Measurements from ENCODE around the gene CREM. TPM values are rescaled to one million over a fixed set of nuclear protein-coding genes. Genes with fewer than 3 reads are reported as not detected.

Gene CREM
- total and polyA plus RNA-seq, 9 donors = 41.4 to 58.6 (median 51.8) TPM

DNA sequence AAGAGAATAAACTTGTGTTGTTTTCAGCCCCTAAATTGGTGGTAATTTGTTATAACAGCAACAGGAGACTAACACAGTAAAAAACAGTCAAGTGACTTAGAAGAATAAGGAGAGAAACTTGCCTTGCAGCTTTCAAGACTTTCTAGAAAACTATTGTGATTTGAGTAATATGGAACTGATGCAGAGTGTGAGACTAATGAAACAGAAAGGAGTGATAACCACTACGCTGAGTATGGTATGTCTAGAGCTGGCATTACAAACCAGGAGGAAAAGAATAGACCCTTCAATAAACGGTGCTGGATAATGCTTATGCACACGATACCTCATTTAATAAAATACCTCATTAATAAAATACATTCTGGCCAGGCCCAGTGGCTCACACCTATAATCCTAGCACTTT is 99.9 kb downstream of the CREM start:
- DNase-seq = no peak
- Histone ChIP-seq H3K4me1 (ENCODE audit: control insufficient read depth, insufficient read depth, low read length) (peaks cover 2% of the 10 kb centered on the region), H3K27ac (ENCODE audit: low read length) (no peak overlapping the region), H3K27me3 (ENCODE audit: control insufficient read depth, insufficient read depth, low read length) (no peaks in the 10 kb centered on the region), H3K36me3 (ENCODE audit: control insufficient read depth, insufficient read depth, low read length) (no peaks in the 10 kb centered on the region), H3K4me3 (ENCODE audit: low read length) (no peak overlapping the region), H3K9me3 (replicated peaks; ENCODE audit: control insufficient read depth, low read depth, low read length) (no peaks in the 10 kb centered on the region)
- WGBS (ENCODE audit: insufficient coverage) = no CpG with 5 or more reads among the region's 3 CpGs

DNA sequence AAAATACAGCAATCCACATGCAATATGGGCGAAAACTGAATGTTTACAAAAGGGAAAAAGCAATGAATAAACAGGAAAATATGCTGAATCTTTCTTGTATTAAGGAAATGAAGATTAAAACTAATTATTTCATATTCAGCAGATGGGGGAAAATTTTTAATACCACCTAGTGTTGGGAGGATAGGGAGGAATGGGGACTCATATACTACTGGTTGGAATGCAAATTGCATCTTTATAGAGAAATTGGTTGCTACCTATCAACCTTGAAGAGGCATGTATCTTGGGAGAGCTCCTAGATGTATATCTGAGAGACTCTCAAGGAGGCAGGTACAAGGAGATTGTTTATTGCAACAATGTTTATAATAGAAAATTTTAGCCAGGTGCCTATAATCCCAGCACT is 101.4 kb downstream of the CREM start:
- no peaks in the 10 kb centered on the region for H3K27me3 ChIP-seq (ENCODE audit: control insufficient read depth, insufficient read depth, low read length)
- no peak for DNase-seq
- no peak overlapping the region for H3K27ac ChIP-seq (ENCODE audit: low read length)
- peaks cover 10% of the 10 kb centered on the region for H3K4me1 ChIP-seq (ENCODE audit: control insufficient read depth, insufficient read depth, low read length)
- no CpG with 5 or more reads among the region's 1 CpG for WGBS (ENCODE audit: insufficient coverage)
- no peaks in the 10 kb centered on the region for H3K9me3 ChIP-seq (replicated peaks; ENCODE audit: control insufficient read depth, low read depth, low read length)
- no peak overlapping the region for H3K4me3 ChIP-seq (ENCODE audit: low read length)
- H3K36me3 ChIP-seq (ENCODE audit: control insufficient read depth, insufficient read depth, low read length) = no peaks in the 10 kb centered on the region

DNA sequence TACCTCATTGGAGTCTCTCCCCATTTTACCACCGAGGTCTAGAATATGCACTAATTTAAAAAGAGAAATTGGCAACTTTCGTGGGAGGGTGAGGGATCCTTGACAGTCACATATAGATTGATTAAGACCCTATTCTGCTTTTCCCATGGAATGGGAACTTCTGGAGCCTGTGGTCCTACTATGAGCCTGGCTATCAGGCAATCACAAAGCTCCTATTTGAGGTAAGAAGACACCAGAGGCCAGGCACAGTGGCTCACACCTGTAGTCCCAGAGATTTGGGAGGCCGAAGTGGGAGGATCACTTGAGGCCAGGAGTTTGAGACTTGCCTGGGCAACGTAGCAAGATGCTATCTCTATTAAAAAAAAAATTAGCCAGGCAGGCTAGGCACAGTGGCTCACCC is 105.0 kb downstream of the CREM start:
- Histone ChIP-seq H3K4me1 (ENCODE audit: control insufficient read depth, insufficient read depth, low read length) (peaks cover 11% of the 10 kb centered on the region), H3K36me3 (ENCODE audit: control insufficient read depth, insufficient read depth, low read length) (no peaks in the 10 kb centered on the region)
- WGBS (ENCODE audit: insufficient coverage) = no CpG with 5 or more reads among the region's 4 CpGs

DNA sequence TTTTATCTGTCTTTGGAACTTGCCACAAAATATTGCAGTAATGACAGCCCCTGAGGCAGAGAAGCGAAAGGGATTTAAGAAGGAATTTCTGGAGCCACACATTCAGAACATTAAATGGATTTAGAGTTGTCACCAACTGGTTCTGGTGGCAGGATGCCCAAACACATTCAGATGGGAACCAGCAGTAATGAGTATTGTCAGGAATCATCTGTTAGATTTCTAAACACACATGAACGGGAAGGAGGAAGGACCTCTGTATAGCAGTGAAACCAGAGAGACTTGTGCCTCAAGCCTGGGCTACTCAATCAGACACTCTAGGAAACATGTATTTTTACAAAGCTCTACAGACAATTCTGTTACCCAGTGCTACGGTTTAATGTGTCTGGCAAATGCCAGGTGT is 105.9 kb downstream of the CREM start:
- no peaks in the 10 kb centered on the region for H3K27me3 ChIP-seq (ENCODE audit: control insufficient read depth, insufficient read depth, low read length)
- DNase-seq = peak; percentile 37
- no peak overlapping the region for H3K4me3 ChIP-seq (ENCODE audit: low read length)
- H3K4me1 ChIP-seq (ENCODE audit: control insufficient read depth, insufficient read depth, low read length) = peaks cover 11% of the 10 kb centered on the region
- WGBS (ENCODE audit: insufficient coverage) = 40% methylated on average over 2 of the region's 3 CpGs
- peak overlapping the region; percentile 35 for H3K27ac ChIP-seq (ENCODE audit: low read length)
- no peaks in the 10 kb centered on the region for H3K9me3 ChIP-seq (replicated peaks; ENCODE audit: control insufficient read depth, low read depth, low read length)
- no peaks in the 10 kb centered on the region for H3K36me3 ChIP-seq (ENCODE audit: control insufficient read depth, insufficient read depth, low read length)

More for the DNA sequence above, 105.0 kb downstream of the CREM start:
- Histone ChIP-seq H3K4me3 (ENCODE audit: low read length) (no peak overlapping the region), H3K27me3 (ENCODE audit: control insufficient read depth, insufficient read depth, low read length) (no peaks in the 10 kb centered on the region), H3K9me3 (replicated peaks; ENCODE audit: control insufficient read depth, low read depth, low read length) (no peaks in the 10 kb centered on the region), H3K27ac (ENCODE audit: low read length) (no peak overlapping the region)
- DNase-seq = no peak

DNA sequence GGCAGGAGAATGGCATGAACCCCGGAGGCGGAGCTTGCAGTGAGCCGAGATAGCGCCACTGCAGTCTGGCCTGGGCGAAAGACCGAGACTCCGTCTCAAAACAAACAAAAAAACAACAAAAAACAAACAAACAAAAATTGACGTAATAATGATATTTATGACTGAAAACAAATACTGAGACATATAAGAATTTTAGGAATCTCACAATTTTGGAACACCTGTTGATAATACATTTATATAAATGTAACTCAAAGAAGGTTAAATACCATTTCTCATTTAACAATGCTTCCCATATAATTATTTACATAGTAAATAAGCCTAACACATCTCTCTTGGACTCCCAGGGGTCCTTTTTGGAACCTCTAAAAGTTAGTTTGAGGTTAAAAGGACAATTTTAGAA is 107.4 kb downstream of the CREM start:
- Histone ChIP-seq H3K4me3 (ENCODE audit: low read length) (no peak overlapping the region), H3K27ac (ENCODE audit: low read length) (no peak overlapping the region), H3K27me3 (ENCODE audit: control insufficient read depth, insufficient read depth, low read length) (no peaks in the 10 kb centered on the region), H3K4me1 (ENCODE audit: control insufficient read depth, insufficient read depth, low read length) (peaks cover 11% of the 10 kb centered on the region), H3K36me3 (ENCODE audit: control insufficient read depth, insufficient read depth, low read length) (no peaks in the 10 kb centered on the region), H3K9me3 (replicated peaks; ENCODE audit: control insufficient read depth, low read depth, low read length) (no peaks in the 10 kb centered on the region)
- no peak for DNase-seq
- whole genome bisulfite sequencing (ENCODE audit: insufficient coverage) = no CpG with 5 or more reads among the region's 8 CpGs

DNA sequence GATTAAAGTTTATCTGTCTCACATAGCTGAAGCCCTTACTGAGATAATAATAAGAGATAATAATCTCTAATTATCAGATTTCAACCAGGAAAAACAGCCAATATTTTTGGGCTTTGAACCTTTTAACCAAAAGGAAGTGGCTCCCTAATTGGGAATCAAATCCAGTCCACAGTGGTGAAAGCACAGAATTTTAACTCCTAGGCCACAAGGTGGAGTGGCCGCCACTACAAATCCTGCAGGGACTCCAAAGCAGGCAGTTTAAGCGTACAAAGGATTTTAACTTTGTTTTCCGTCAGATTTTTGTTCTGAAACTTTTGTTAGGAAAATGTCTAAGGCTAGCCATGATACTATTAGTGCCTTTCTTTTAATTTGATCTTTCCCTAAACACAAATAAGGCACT is 110.1 kb downstream of the CREM start:
- Histone ChIP-seq H3K27ac (ENCODE audit: low read length) (no peak overlapping the region), H3K9me3 (replicated peaks; ENCODE audit: control insufficient read depth, low read depth, low read length) (no peaks in the 10 kb centered on the region), H3K27me3 (ENCODE audit: control insufficient read depth, insufficient read depth, low read length) (no peaks in the 10 kb centered on the region), H3K4me1 (ENCODE audit: control insufficient read depth, insufficient read depth, low read length) (peaks cover 11% of the 10 kb centered on the region), H3K4me3 (ENCODE audit: low read length) (no peak overlapping the region), H3K36me3 (ENCODE audit: control insufficient read depth, insufficient read depth, low read length) (no peaks in the 10 kb centered on the region)
- no CpG with 5 or more reads among the region's 3 CpGs for WGBS (ENCODE audit: insufficient coverage)
- peak; percentile 56 for DNase-seq

DNA sequence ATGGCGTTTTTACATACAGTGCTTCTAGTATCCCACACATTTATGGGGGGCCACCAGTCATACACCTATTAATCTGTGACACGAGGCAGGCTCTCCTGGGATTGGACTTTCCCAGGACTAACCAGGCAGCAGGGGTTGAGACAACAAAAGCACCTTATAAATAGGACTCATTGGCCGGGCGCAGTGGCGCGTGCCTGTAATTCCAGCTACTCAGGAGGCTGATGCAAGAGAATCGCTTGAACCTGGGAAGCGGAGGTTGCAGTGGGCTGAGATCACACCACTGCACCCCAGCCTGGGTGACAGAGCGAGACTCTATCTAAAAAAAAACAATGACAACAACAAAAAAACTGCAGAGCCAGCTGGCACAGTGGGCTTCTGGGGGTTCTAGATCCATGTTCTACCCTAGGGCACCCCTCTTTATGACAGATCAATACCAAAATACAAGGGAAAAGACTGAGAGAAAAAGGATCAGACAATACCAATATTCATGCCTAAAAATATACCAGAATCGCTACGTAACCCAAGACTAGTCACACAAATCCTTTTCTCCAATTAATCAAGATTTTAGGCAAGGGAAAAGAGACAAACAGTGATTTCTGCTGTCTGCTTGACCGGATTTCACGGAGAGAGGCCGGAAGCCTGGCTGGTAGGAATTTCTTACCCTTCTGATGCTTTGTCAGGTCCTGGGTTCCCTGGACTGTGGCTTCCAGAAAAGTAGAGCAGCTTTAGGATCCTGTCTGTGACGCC is 111.3 kb downstream of the CREM start:
- peaks cover 2% of the 10 kb centered on the region for H3K4me1 ChIP-seq (ENCODE audit: control insufficient read depth, insufficient read depth, low read length)
- no peaks in the 10 kb centered on the region for H3K27me3 ChIP-seq (ENCODE audit: control insufficient read depth, insufficient read depth, low read length)
- 87% methylated on average over 5 of the region's 15 CpGs for WGBS (ENCODE audit: insufficient coverage)
- no peaks in the 10 kb centered on the region for H3K9me3 ChIP-seq (replicated peaks; ENCODE audit: control insufficient read depth, low read depth, low read length)
- no peaks in the 10 kb centered on the region for H3K36me3 ChIP-seq (ENCODE audit: control insufficient read depth, insufficient read depth, low read length)
- no peak for DNase-seq
- no peak overlapping the region for H3K27ac ChIP-seq (ENCODE audit: low read length)
- H3K4me3 ChIP-seq (ENCODE audit: low read length) = no peak overlapping the region

DNA sequence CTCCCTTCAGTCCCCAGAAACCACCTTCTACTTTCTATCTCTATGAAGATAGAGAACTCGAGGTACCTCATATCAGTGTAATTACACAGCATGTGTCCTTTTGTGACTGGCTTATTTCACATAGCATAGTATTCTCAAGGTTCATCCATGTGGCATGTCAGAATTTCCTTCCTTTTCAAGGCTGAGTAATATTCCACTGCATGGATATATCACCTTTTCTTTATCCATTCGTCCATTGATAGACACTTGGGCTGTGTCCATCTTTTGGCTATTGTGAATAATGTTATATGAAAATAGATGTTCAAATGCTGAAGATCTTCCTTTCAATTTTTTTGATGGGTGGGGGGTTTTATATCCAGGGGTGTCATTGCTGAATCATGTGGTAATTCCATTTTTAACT is 117.9 kb downstream of the CREM start:
- no peak for DNase-seq
- no CpG with 5 or more reads among the region's 2 CpGs for WGBS (ENCODE audit: insufficient coverage)
- no peaks in the 10 kb centered on the region for H3K36me3 ChIP-seq (ENCODE audit: control insufficient read depth, insufficient read depth, low read length)
- no peaks in the 10 kb centered on the region for H3K4me1 ChIP-seq (ENCODE audit: control insufficient read depth, insufficient read depth, low read length)
- no peaks in the 10 kb centered on the region for H3K9me3 ChIP-seq (replicated peaks; ENCODE audit: control insufficient read depth, low read depth, low read length)
- H3K4me3 ChIP-seq (ENCODE audit: low read length) = no peak overlapping the region
- H3K27ac ChIP-seq (ENCODE audit: low read length) = no peak overlapping the region
- no peaks in the 10 kb centered on the region for H3K27me3 ChIP-seq (ENCODE audit: control insufficient read depth, insufficient read depth, low read length)

DNA sequence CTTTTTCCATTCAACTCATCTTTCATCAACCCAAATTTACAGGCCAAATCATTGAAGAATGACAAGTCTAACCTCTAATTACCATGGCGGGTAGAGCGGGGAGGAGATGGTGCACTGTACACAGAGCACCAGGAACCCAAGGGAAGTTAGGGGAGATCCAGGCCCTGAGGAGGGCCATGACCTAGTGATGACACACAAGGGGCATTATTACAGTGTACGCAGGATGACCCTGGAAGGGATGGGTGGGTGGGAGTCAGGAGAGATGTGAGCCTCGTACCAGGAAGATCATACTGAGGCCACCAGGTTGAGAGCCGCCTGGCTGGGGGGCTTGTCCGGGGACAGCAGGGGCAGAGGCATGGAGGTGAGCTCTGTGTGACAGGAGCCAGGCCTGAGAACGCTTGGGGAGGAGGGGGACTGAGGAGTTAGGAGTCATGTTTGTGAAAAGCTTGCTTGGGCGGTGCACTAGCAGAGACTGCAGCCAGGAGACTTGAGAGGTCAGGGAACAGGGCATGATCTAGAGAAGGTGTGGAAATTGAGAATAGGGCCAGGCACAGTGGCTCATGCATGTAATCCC is 120.2 kb downstream of the CREM start:
- 88% methylated on average over 6 of the region's 8 CpGs for WGBS (ENCODE audit: insufficient coverage)

DNA sequence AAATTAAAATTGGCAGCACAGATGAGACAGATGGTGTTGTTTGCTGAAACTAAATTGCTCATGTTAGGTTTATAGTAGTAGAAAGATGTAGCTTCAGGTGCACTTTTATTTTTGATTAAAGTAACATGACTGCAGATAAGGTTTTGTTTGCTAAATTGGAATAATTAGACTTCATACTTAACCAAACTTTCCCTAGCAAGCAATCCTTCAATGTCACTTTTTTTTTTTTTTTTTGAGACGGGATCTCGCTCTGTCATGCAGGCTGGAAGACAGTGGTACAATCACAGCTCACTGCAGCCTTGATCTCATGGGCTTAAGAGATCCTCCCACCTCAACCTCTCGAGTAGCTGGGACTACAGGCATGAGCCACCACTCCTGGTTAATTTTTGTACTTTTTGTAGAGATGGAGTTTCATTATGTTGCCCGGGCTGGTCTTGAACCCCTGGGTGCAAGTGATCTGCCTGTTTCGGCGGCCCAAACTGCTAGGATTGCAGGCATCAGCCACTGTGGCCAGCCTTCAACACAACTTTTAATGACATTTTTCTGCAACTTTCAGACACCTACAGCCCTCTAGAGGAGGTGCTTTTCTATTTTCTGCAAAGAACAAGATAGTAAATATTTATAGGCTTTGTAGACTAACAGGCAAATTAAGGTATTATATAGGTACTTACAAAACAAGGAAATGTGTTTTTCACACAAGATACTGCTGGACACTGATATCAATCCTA is 124.9 kb downstream of the CREM start:
- Histone ChIP-seq H3K4me1 (ENCODE audit: control insufficient read depth, insufficient read depth, low read length) (no peaks in the 10 kb centered on the region), H3K27me3 (ENCODE audit: control insufficient read depth, insufficient read depth, low read length) (no peaks in the 10 kb centered on the region), H3K9me3 (replicated peaks; ENCODE audit: control insufficient read depth, low read depth, low read length) (no peaks in the 10 kb centered on the region), H3K36me3 (ENCODE audit: control insufficient read depth, insufficient read depth, low read length) (no peaks in the 10 kb centered on the region), H3K4me3 (ENCODE audit: low read length) (no peak overlapping the region), H3K27ac (ENCODE audit: low read length) (no peak overlapping the region)
- no peak for DNase-seq
- WGBS (ENCODE audit: insufficient coverage) = 82% methylated on average over 2 of the region's 6 CpGs

More for the DNA sequence above, 120.2 kb downstream of the CREM start:
- no peak overlapping the region for H3K4me3 ChIP-seq (ENCODE audit: low read length)
- H3K4me1 ChIP-seq (ENCODE audit: control insufficient read depth, insufficient read depth, low read length) = no peaks in the 10 kb centered on the region
- H3K27me3 ChIP-seq (ENCODE audit: control insufficient read depth, insufficient read depth, low read length) = no peaks in the 10 kb centered on the region
- H3K27ac ChIP-seq (ENCODE audit: low read length) = no peak overlapping the region
- no peaks in the 10 kb centered on the region for H3K36me3 ChIP-seq (ENCODE audit: control insufficient read depth, insufficient read depth, low read length)
- H3K9me3 ChIP-seq (replicated peaks; ENCODE audit: control insufficient read depth, low read depth, low read length) = no peaks in the 10 kb centered on the region
- no peak for DNase-seq

Data from muscle of leg (tissue), 11 donors.